ENCODE data around the gene EFNA3.

DNA sequence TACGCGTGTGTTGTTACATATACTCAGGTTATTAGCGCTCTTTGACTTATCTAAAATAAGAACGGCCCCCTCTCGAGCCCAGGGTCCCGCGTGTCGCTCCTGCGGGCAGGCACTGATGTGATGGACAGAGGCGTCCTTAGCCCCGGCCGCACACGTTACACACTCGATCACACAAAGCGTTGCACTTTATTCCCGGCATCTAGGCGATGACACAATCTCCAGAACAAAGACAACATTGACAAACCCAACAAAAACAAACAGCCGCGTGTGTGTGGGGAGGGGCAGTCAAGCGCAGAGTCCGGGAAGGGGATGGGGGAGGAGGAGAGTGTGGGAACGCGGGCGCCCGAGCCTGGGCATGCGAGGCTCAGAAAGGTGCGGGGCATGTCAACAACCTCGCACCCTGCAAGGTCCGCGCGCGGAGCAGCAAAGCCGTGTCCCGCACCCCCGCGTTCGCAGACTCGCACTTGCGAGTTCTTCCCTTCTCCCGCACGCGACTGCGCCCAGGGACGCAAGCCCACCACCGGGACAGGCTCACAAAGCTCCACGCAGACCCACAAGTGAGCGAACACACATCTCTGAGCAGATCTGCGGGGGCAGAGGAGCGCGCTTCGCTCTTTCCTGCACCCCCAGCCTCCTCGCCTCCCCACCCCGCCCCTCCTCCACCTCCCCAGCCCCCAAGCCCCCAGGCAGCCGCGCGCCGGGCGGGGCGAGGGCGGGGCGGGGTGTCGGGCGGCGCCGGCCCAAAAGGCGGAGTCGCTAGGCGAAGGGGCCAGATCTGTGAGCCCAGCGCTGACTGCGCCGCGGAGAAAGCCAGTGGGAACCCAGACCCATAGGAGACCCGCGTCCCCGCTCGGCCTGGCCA lies 48.7 kb downstream of the EFNA3 start, which contains the start of gene EFNA1:
- TF ChIP-seq, protein P1, sequence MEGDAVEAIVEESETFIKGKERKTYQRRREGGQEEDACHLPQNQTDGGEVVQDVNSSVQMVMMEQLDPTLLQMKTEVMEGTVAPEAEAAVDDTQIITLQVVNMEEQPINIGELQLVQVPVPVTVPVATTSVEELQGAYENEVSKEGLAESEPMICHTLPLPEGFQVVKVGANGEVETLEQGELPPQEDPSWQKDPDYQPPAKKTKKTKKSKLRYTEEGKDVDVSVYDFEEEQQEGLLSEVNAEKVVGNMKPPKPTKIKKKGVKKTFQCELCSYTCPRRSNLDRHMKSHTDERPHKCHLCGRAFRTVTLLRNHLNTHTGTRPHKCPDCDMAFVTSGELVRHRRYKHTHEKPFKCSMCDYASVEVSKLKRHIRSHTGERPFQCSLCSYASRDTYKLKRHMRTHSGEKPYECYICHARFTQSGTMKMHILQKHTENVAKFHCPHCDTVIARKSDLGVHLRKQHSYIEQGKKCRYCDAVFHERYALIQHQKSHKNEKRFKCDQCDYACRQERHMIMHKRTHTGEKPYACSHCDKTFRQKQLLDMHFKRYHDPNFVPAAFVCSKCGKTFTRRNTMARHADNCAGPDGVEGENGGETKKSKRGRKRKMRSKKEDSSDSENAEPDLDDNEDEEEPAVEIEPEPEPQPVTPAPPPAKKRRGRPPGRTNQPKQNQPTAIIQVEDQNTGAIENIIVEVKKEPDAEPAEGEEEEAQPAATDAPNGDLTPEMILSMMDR (IDR thresholded peaks at IDR 0.05; ENCODE audit: poor library complexity): no peak
- TF ChIP-seq EZH2 (IDR thresholded peaks at IDR 0.05; ENCODE audit: borderline replicate concordance) (no peak), EZH2phosphoT487 (IDR thresholded peaks at IDR 0.05; ENCODE audit: low read depth, severe bottlenecking, unreplicated experiment) (no peak)
